Measurements from ENCODE around the gene C10orf67. TPM values are rescaled to one million over a fixed set of nuclear protein-coding genes. Genes with fewer than 3 reads are reported as not detected.

C10orf67 gene
- total and polyA plus RNA-seq, 2 donors (not counting 1 experiment from before 2014, with no cell fraction given), result not detected

DNA sequence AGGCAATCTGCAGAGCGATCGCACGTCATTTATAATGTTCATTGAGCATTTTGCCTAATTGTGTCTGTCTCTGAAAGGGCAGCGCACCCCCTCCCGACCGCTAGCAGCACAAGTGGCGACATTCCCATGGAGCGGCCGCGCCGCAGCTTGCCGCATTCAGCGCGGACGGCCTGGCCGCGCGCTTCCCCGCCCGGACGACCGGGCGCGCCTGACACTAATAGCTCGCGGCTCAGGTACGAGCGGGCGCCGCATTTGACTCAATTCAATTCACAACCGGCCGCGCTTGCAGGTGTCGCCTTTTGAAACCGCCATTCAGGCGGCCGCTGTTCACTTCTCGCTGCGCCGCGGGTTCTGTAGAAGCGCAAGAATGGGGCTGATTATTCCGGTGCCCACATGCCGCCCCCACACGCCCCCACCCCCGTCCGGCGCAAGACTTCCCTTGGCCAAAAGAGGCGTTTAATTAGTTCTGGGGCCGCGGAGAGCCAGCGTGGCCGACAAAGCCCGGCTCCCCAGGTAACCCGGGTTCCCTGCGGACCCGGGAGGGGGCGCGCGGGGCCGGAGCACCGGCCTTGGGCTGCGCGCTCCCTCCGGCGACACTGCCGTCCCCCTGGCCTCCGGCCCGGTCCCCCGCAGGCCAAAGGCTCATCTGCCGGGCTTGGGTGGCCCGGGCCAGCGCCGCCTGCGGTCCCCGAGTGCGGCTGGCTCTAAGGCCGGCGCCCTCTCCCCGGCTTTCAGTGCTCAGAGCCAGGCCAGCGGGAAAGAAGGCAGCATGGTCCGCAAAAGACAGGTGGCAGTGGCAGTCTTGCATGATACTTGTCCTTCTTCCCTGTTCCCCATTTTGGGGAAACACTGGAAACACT lies 171.2 kb downstream of the C10orf67 start:
- no peak overlapping the region for H3K27ac ChIP-seq (ENCODE audit: low read length in 2 of 2)
- H3K27me3 ChIP-seq (replicated peaks in 1 of 4; ENCODE audit: control extremely low read depth in 1 of 4, control insufficient read depth in 3 of 4, insufficient read depth in 4 of 4, low read length in 3 of 4), result peaks cover 0 to 39% (median 20%) of the 10 kb centered on the region in 4 experiments
- no peak overlapping the region for H3K4me2 ChIP-seq (replicated peaks; ENCODE audit: low read depth, low read length, poor library complexity, severe bottlenecking)
- H3K36me3 ChIP-seq (replicated peaks in 1 of 2; ENCODE audit: control extremely low read depth in 1 of 2, control insufficient read depth in 1 of 2, extremely low read depth in 1 of 2, insufficient read depth in 2 of 2, low read length in 1 of 2), result no peaks in the 10 kb centered on the region
- ChIA-PET CTCF (no interaction called here), POLR2A (no interaction called here)
- no peak for TF ChIP-seq EZH2 (IDR thresholded peaks at IDR 0.05; ENCODE audit: borderline replicate concordance, insufficient read depth, low read depth, low read length, poor library complexity, severe bottlenecking)
- TF ChIP-seq, protein P1, sequence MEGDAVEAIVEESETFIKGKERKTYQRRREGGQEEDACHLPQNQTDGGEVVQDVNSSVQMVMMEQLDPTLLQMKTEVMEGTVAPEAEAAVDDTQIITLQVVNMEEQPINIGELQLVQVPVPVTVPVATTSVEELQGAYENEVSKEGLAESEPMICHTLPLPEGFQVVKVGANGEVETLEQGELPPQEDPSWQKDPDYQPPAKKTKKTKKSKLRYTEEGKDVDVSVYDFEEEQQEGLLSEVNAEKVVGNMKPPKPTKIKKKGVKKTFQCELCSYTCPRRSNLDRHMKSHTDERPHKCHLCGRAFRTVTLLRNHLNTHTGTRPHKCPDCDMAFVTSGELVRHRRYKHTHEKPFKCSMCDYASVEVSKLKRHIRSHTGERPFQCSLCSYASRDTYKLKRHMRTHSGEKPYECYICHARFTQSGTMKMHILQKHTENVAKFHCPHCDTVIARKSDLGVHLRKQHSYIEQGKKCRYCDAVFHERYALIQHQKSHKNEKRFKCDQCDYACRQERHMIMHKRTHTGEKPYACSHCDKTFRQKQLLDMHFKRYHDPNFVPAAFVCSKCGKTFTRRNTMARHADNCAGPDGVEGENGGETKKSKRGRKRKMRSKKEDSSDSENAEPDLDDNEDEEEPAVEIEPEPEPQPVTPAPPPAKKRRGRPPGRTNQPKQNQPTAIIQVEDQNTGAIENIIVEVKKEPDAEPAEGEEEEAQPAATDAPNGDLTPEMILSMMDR (IDR thresholded peaks at IDR 0.05), result no peak
- H3K4me1 ChIP-seq (ENCODE audit: control insufficient read depth in 2 of 2, insufficient read depth in 2 of 2, low read length in 2 of 2), result peaks cover 0 to 5% of the 10 kb centered on the region in 2 donors
- peaks cover 60% of the 10 kb centered on the region for H3K27me3 Mint-ChIP-seq
- no peaks in the 10 kb centered on the region for H4K20me1 ChIP-seq (ENCODE audit: control insufficient read depth, insufficient read depth, low read length, poor library complexity, severe bottlenecking)
- intact Hi-C loops (cut with micrococcal nuclease), result no loop called here
- H3K27ac Mint-ChIP-seq, result no peak overlapping the region
- ATAC-seq (ENCODE audit: low read depth) (no peak), DNase-seq (no peak)
- H2AFZ ChIP-seq (ENCODE audit: insufficient read depth, low read depth, low read length, poor library complexity, severe bottlenecking), result no peak overlapping the region
- no peak overlapping the region for H3K4me3 ChIP-seq (ENCODE audit: control extremely low read depth in 1 of 5, extremely low read depth in 1 of 5, insufficient read depth in 1 of 5, low read depth in 2 of 5, low read length in 4 of 5)
- 4% methylated on average over 78 of the region's 82 CpGs for WGBS (ENCODE audit: insufficient coverage)
- no peak overlapping the region for H3K4me3 Mint-ChIP-seq
- H3K9ac ChIP-seq (ENCODE audit: low read length), result no peak overlapping the region
- H3K9me3 ChIP-seq (ENCODE audit: control extremely low read depth in 1 of 3, control insufficient read depth in 2 of 3, insufficient read depth in 1 of 3, low read length in 2 of 3), result peaks cover 0 to 4% (median 0%) of the 10 kb centered on the region in 3 donors
- no peaks in the 10 kb centered on the region for H3K9me3 Mint-ChIP-seq (ENCODE audit: insufficient read depth)
- no peaks in the 10 kb centered on the region for H3K79me2 ChIP-seq (ENCODE audit: control insufficient read depth, insufficient read depth, low read length)
- peaks cover 3% of the 10 kb centered on the region for H3K4me1 Mint-ChIP-seq
